K562 (cell line): ENCODE data around the gene ARHGEF1. TPM values are rescaled to one million over a fixed set of nuclear protein-coding genes. Genes with fewer than 3 reads are reported as not detected.
A peak's percentile ranks its signal among the peaks of the same experiment; 100 is the strongest.

ENCODE experiments used
- ARNT ChIP-seq, 2 experiments: fragments of 450-650 bp; IDR thresholded peaks; 2 replicates each; pipeline ENCODE4 v1.6.1; 2016; ENCODE audit warnings: mild to moderate bottlenecking in 1 of 2
- BRD9 ChIP-seq: fragments of 450-650 bp; IDR thresholded peaks from 2 replicates; pipeline ENCODE4 v1.6.1; 2018; ENCODE audit warnings: low read depth; ENCODE audit not compliant: partially characterized antibody
- ERF ChIP-seq: fragments of 450-650 bp; formaldehyde crosslinking; IDR thresholded peaks from 2 replicates; pipeline ENCODE4 v1.4.0; 2020; ENCODE audit warnings: mild to moderate bottlenecking, mixed read lengths
- ETV6 ChIP-seq, 3 experiments: fragments of 150-350 bp in 1 of 3; sonication (generic) in 1 of 3; formaldehyde crosslinking in 1 of 3; IDR thresholded peaks; 2 replicates each; pipeline versions ENCODE4 v1.6.1 to v1.8.0; 2014 to 2022; ENCODE audit warnings: borderline replicate concordance in 2 of 3, low read depth in 2 of 3, antibody characterized with exemption in 1 of 3, low read length in 1 of 3, mild to moderate bottlenecking in 1 of 3, missing genetic modification reagents in 1 of 3
- MCM2 ChIP-seq: fragments of 450-650 bp; IDR thresholded peaks from 2 replicates; pipeline ENCODE4 v1.6.1; 2017; ENCODE audit warnings: low read depth, mild to moderate bottlenecking
- POLR2A ChIP-seq: fragments of 450-650 bp; conservative IDR thresholded peaks from 2 replicates; pipeline ENCODE4 v1.6.1; 2016
- SNIP1 ChIP-seq: fragments of 450-650 bp; IDR thresholded peaks from 2 replicates; pipeline ENCODE4 v1.7.1; 2017; ENCODE audit warnings: low read depth, mild to moderate bottlenecking
- TCF3 ChIP-seq: sonication (generic); formaldehyde crosslinking; IDR thresholded peaks from 2 replicates; pipeline ENCODE4 v1.4.0; 2020; ENCODE audit warnings: mild to moderate bottlenecking, missing genetic modification reagents
- YY1 ChIP-seq, 3 experiments: IDR thresholded peaks; 2 replicates each; pipeline ENCODE4 v1.6.1; 2011; ENCODE audit warnings: low read length in 2 of 3, mild to moderate bottlenecking in 2 of 3, moderate library complexity in 2 of 3, borderline replicate concordance in 1 of 3, control low read depth in 1 of 3, low read depth in 1 of 3; ENCODE audit not compliant: insufficient read depth in 3 of 3, insufficient replicate concordance in 2 of 3, control insufficient read depth in 1 of 3, insufficient read length in 1 of 3; ENCODE audit errors: extremely low read depth in 1 of 3
- ZKSCAN3 ChIP-seq: fragments of 250-450 bp; sonication (Bioruptor Pico); IDR thresholded peaks from 2 replicates; pipeline ENCODE4 v1.4.0; 2020
- ZNF12 ChIP-seq: sonication (generic); formaldehyde crosslinking; IDR thresholded peaks from 2 replicates; pipeline ENCODE4 v1.4.0; 2020; ENCODE audit warnings: mild to moderate bottlenecking, missing genetic modification reagents
- ZNF239 ChIP-seq: fragments of 250-450 bp; sonication (Bioruptor Pico); IDR thresholded peaks from 2 replicates; pipeline ENCODE4 v1.4.0; 2020; ENCODE audit warnings: mild to moderate bottlenecking
- ZNF253 ChIP-seq: fragments of 250-450 bp; sonication (Bioruptor Pico); conservative IDR thresholded peaks from 2 replicates; pipeline ENCODE4 v1.6.1; 2021; ENCODE audit warnings: mild to moderate bottlenecking
- polyA plus RNA-seq, 8 experiments: library from polyadenylated mRNA; depleted of rRNA in 4 of 8; stranded (reverse) in 5 of 8; unstranded in 3 of 8; fragments of >200 nt; fragmentation: Nextera tagmentation in 2 of 8; fragmentation: Illumina TruSeq in 1 of 8; extraction: Ambion mirVana in 2 of 8; extraction: Trizol in 1 of 8; gene quantifications; 2 replicates each; pipeline versions ENCODE4 v1.2.1 to v1.2.3, GENCODE V29; 2011 to 2014; ENCODE audit warnings: inconsistent platforms in 1 of 8, missing spikeins in 1 of 8
- total RNA-seq, 7 experiments: library from RNA; depleted of rRNA in 6 of 7; stranded (reverse); fragments of >200 nt in 6 of 7; fragmentation: Illumina TruSeq in 2 of 7; extraction: Trizol in 2 of 7; gene quantifications; 2 replicates each; pipeline versions ENCODE4 v1.2.1 to v1.2.3, GENCODE V29; 2011 to 2021; ENCODE audit warnings: low replicate concordance in 1 of 7
- TF ChIP-seq, protein P1 (sequence below), 2 experiments: fragments of 450-650 bp in 1 of 2; sonication (generic) in 1 of 2; formaldehyde crosslinking in 1 of 2; IDR thresholded peaks in 1 of 2; conservative IDR thresholded peaks in 1 of 2; 2 replicates each; pipeline versions ENCODE4 v1.6.1 to v1.8.1; 2016 to 2023; ENCODE audit warnings: mild to moderate bottlenecking in 2 of 2, moderate library complexity in 2 of 2, inconsistent platforms in 1 of 2, missing genetic modification reagents in 1 of 2
- TF ChIP-seq, protein P2 (sequence below): fragments of 250-450 bp; sonication (Bioruptor Pico); IDR thresholded peaks from 2 replicates; pipeline ENCODE4 v1.9.0; 2021; ENCODE audit warnings: mild to moderate bottlenecking, inconsistent platforms
- TF ChIP-seq, protein P3 (sequence below): fragments of 250-450 bp; sonication (Bioruptor Pico); IDR thresholded peaks from 2 replicates; pipeline ENCODE4 v1.4.0; 2020
- TF ChIP-seq, protein P4 (sequence below), 2 experiments: fragments of 450-650 bp in 1 of 2; IDR thresholded peaks; 2 replicates each; pipeline ENCODE4 v1.6.1; 2011 to 2017; ENCODE audit warnings: low read depth in 2 of 2, antibody characterized with exemption in 1 of 2, borderline replicate concordance in 1 of 2, low read length in 1 of 2, mild to moderate bottlenecking in 1 of 2, mixed read lengths in 1 of 2; ENCODE audit not compliant: control insufficient read depth in 1 of 2

The ARHGEF1 gene
- total and polyA plus RNA-seq, 9 of the 15 experiments (the other 6 are each of a cell fraction or from before 2014, with no cell fraction given), result 1.9 to 149 (median 29.8) TPM

DNA sequence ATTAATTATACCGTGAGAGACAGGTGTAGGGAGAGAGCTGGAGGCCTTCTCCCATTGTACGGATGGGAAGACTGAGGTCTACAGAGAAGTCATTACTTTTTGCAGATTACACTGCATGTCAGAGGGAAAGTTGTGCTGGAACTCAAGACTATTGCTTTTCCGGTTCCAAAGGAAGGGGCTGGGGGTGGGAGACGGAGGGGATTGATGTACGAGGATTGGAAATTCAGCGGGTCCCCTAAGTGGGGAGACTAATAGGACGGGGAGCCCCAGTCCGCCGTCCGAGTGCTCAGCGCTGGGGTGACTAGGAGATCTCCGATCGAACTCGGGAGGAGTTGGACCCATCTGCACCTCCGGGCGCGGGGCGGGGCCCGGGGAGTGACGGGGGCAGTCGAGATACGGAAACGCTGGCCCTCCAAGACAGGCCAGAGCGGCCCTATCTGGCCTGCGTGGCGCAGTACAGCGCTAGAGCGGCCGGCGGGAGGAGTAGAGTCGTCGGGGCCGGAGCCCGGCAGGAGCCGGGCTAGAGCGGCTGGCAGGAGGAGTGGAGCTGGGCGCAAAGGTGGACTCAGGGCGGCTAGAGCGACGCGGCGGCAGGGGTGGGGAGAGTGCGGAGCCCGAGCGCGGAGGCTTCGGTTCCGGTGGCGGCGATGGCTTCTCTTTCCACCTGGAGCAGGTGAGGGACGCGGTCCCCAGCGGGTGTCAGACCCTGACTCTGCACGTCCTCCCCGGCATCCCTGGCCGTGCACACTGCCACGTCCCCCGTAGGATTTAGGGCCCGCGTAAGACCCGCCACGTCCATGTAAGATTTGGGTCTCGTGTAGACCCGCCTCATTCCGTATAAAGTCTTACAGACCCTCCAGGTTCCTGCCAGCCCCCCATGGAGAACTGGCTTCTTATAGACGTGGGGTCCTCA lies 1.1 kb downstream of the ARHGEF1 start (continued):
- TF ChIP-seq, protein P1, sequence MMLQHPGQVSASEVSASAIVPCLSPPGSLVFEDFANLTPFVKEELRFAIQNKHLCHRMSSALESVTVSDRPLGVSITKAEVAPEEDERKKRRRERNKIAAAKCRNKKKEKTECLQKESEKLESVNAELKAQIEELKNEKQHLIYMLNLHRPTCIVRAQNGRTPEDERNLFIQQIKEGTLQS (IDR thresholded peaks at IDR 0.05), result peak; percentile 20; the same call in 1 of the 2 replicates
- TF ChIP-seq, protein P1 (CRISPR knock-in tag; conservative IDR thresholded peaks at IDR 0.05), result 0 out of 2 replicates have a peak, but pooled peaks have one; percentile 50
- TF ChIP-seq BRD9, result peak; percentile 72
- no peak for TF ChIP-seq MCM2
- TF ChIP-seq ZKSCAN3 (CRISPR knock-in tag), result no peak
- TF ChIP-seq ZNF239 (CRISPR knock-in tag), result no peak
- TF ChIP-seq, protein P2, sequence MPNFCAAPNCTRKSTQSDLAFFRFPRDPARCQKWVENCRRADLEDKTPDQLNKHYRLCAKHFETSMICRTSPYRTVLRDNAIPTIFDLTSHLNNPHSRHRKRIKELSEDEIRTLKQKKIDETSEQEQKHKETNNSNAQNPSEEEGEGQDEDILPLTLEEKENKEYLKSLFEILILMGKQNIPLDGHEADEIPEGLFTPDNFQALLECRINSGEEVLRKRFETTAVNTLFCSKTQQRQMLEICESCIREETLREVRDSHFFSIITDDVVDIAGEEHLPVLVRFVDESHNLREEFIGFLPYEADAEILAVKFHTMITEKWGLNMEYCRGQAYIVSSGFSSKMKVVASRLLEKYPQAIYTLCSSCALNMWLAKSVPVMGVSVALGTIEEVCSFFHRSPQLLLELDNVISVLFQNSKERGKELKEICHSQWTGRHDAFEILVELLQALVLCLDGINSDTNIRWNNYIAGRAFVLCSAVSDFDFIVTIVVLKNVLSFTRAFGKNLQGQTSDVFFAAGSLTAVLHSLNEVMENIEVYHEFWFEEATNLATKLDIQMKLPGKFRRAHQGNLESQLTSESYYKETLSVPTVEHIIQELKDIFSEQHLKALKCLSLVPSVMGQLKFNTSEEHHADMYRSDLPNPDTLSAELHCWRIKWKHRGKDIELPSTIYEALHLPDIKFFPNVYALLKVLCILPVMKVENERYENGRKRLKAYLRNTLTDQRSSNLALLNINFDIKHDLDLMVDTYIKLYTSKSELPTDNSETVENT (CRISPR knock-in tag), result peak; percentile 100
- TF ChIP-seq, protein P3, sequence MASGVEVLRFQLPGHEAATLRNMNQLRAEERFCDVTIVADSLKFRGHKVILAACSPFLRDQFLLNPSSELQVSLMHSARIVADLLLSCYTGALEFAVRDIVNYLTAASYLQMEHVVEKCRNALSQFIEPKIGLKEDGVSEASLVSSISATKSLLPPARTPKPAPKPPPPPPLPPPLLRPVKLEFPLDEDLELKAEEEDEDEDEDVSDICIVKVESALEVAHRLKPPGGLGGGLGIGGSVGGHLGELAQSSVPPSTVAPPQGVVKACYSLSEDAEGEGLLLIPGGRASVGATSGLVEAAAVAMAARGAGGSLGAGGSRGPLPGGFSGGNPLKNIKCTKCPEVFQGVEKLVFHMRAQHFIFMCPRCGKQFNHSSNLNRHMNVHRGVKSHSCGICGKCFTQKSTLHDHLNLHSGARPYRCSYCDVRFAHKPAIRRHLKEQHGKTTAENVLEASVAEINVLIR (CRISPR knock-in tag), result 0 out of 2 replicates have a peak, but pooled peaks have one; percentile 19
- peak; percentile 100 for TF ChIP-seq SNIP1
- TF ChIP-seq TCF3 (CRISPR knock-in tag), result peak; percentile 33
- TF ChIP-seq ZNF253, result no peak
- peak in 2 of 3 experiments; percentile 57 to 67 for TF ChIP-seq YY1 (IDR thresholded peaks at IDR 0.05; ENCODE audit: borderline replicate concordance in 1 of 3, control insufficient read depth in 1 of 3, extremely low read depth in 1 of 3, insufficient read depth in 3 of 3, insufficient read length in 1 of 3, insufficient replicate concordance in 2 of 3, low read depth in 1 of 3, low read length in 2 of 3)
- 0 out of 2 replicates have a peak, but pooled peaks have one; percentile 22 for TF ChIP-seq ZNF12 (CRISPR knock-in tag)
- peak; percentile 69 for TF ChIP-seq ERF (CRISPR knock-in tag)
- peak; percentile 44 to 79; a peak in 3 of 4 replicates for TF ChIP-seq ETV6 (IDR thresholded peaks at IDR 0.05; ENCODE audit: borderline replicate concordance in 1 of 2, low read depth in 2 of 2, low read length in 1 of 2)
- no peak for TF ChIP-seq ETV6 (CRISPR knock-in tag; IDR thresholded peaks at IDR 0.05; ENCODE audit: borderline replicate concordance)
- peak; percentile 91 for TF ChIP-seq POLR2A
- TF ChIP-seq ARNT (IDR thresholded peaks at IDR 0.05), result peak in 1 of 2 experiments; percentile 70; a peak in 1 of 4 replicates
- TF ChIP-seq, protein P4, sequence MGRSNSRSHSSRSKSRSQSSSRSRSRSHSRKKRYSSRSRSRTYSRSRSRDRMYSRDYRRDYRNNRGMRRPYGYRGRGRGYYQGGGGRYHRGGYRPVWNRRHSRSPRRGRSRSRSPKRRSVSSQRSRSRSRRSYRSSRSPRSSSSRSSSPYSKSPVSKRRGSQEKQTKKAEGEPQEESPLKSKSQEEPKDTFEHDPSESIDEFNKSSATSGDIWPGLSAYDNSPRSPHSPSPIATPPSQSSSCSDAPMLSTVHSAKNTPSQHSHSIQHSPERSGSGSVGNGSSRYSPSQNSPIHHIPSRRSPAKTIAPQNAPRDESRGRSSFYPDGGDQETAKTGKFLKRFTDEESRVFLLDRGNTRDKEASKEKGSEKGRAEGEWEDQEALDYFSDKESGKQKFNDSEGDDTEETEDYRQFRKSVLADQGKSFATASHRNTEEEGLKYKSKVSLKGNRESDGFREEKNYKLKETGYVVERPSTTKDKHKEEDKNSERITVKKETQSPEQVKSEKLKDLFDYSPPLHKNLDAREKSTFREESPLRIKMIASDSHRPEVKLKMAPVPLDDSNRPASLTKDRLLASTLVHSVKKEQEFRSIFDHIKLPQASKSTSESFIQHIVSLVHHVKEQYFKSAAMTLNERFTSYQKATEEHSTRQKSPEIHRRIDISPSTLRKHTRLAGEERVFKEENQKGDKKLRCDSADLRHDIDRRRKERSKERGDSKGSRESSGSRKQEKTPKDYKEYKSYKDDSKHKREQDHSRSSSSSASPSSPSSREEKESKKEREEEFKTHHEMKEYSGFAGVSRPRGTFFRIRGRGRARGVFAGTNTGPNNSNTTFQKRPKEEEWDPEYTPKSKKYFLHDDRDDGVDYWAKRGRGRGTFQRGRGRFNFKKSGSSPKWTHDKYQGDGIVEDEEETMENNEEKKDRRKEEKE (IDR thresholded peaks at IDR 0.05; ENCODE audit: borderline replicate concordance in 1 of 2, control insufficient read depth in 1 of 2, low read depth in 2 of 2, low read length in 1 of 2), result peak in 1 of 2 experiments; percentile 94; a peak in 2 of 4 replicates
